ENCODE measurements around the gene SMG5.

DNA sequence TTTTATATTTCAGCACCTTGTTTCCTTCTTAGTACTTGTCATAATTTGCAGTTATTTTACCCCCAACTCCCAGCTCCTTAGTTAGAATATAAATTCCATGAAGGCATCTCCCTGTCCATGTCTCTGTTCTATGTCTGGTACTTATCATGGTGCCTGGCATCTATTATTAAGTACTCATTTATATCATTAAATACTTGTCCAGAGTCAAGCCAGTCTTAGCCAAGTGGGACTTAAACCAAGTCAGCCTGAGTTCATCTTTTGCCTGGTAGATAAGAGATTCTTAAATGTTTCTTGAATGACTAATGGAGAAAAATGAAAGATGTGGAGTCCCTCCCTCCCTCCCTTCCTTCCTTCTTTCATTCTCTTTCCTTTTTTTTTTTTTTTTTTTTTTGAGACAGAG, 79.3 kb downstream of the SMG5 start:
- TF ChIP-seq EZH2 (IDR thresholded peaks at IDR 0.05; ENCODE audit: low read length, unreplicated experiment), result no peak
- TF ChIP-seq, protein P1, sequence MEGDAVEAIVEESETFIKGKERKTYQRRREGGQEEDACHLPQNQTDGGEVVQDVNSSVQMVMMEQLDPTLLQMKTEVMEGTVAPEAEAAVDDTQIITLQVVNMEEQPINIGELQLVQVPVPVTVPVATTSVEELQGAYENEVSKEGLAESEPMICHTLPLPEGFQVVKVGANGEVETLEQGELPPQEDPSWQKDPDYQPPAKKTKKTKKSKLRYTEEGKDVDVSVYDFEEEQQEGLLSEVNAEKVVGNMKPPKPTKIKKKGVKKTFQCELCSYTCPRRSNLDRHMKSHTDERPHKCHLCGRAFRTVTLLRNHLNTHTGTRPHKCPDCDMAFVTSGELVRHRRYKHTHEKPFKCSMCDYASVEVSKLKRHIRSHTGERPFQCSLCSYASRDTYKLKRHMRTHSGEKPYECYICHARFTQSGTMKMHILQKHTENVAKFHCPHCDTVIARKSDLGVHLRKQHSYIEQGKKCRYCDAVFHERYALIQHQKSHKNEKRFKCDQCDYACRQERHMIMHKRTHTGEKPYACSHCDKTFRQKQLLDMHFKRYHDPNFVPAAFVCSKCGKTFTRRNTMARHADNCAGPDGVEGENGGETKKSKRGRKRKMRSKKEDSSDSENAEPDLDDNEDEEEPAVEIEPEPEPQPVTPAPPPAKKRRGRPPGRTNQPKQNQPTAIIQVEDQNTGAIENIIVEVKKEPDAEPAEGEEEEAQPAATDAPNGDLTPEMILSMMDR (conservative IDR thresholded peaks at IDR 0.05; ENCODE audit: low read depth, low read length), result no peak
